Lung (tissue), 13 donors: ENCODE data around the gene FBXO22. TPM values are rescaled to one million over a fixed set of nuclear protein-coding genes. Genes with fewer than 3 reads are reported as not detected.

Experiments used
- ATAC-seq: fragments of 200-7000 bp; cut with Tn5 transposase; one replicate; pipeline ENCODE4 v1.9.1; 2020; ENCODE audit warnings: moderate number of reproducible peaks; ENCODE audit not compliant: insufficient read depth, low FRiP score
- DNase-seq, 3 donors: peaks; one replicate each; pipeline ENCODE4 v3.0.0-alpha.2; 2013 to 2017
- H3K27ac ChIP-seq, 2 donors: one replicate each; pipeline ENCODE4 v1.5.1; 2013; ENCODE audit warnings: mild to moderate bottlenecking in 2 of 2, moderate library complexity in 2 of 2, control low read depth in 1 of 2, inconsistent platforms in 1 of 2, low read depth in 1 of 2, low read length in 1 of 2
- H3K27me3 ChIP-seq, 3 donors: one replicate each; pipeline ENCODE4 v1.5.1; 2013; ENCODE audit warnings: low read length in 2 of 3; ENCODE audit not compliant: control insufficient read depth in 3 of 3, insufficient read depth in 3 of 3
- H3K36me3 ChIP-seq, 4 donors: one replicate each; pipeline ENCODE4 v1.5.1; 2013; ENCODE audit warnings: low read length in 4 of 4, mild to moderate bottlenecking in 1 of 4, moderate library complexity in 1 of 4; ENCODE audit not compliant: control insufficient read depth in 4 of 4, insufficient read depth in 4 of 4
- H3K4me1 ChIP-seq, 5 donors: one replicate each; pipeline ENCODE4 v1.5.1; 2013; ENCODE audit warnings: low read length in 5 of 5, mild to moderate bottlenecking in 2 of 5, moderate library complexity in 1 of 5; ENCODE audit not compliant: control insufficient read depth in 5 of 5, insufficient read depth in 5 of 5
- H3K4me3 ChIP-seq: one replicate; pipeline ENCODE4 v1.5.1; 2013; ENCODE audit warnings: mild to moderate bottlenecking, control low read depth, moderate library complexity
- H3K9ac ChIP-seq, 2 donors: one replicate each; pipeline ENCODE4 v1.5.1; 2013; ENCODE audit warnings: low read length in 2 of 2, control low read depth in 1 of 2; ENCODE audit not compliant: insufficient read depth in 1 of 2
- H3K9me3 ChIP-seq, 4 donors: one replicate each; pipeline ENCODE4 v1.5.1; 2013; ENCODE audit warnings: low read length in 3 of 4, mild to moderate bottlenecking in 1 of 4, moderate library complexity in 1 of 4; ENCODE audit not compliant: control insufficient read depth in 4 of 4, insufficient read depth in 3 of 4
- WGBS, 2 donors: extraction: QIAGEN DNeasy Blood & Tissue Kit; methylation state at CpG; one replicate each; pipeline ENCODE4 v1.1.7; 2013; 5-methylcytosine and 5-hydroxymethylcytosine counted together
- polyA plus RNA-seq, 2 donors: library from polyadenylated mRNA; stranded (reverse); fragments of 200-250 nt; gene quantifications; one replicate each; pipeline ENCODE4 v1.2.1, GENCODE V29; 2013
- small RNA-seq: library from RNA; depleted of rRNA; stranded (forward); fragments of <200 nt; gene quantifications from one replicate; pipeline ENCODE3, GENCODE V24; 2014; ENCODE audit warnings: low replicate concordance
- total RNA-seq, 2 donors: library from RNA; depleted of rRNA in 1 of 2; stranded (reverse); fragments of >200 nt in 1 of 2; gene quantifications; one replicate each; pipeline ENCODE4 v1.2.1, GENCODE V29; 2014 to 2021
- TF ChIP-seq, protein P1 (sequence below): IDR thresholded peaks from 2 replicates; pipeline ENCODE4 v1.5.1; 2012; ENCODE audit warnings: mild to moderate bottlenecking; ENCODE audit errors: control extremely low read depth, extremely low read depth
- donor health status: control.
- donor health status: control.
- donor health status: Bipolar disorder and iron deficiency.
- donor health status: healthy.
- donor health status: DM: yes; HTN: yes; CAD: no.

FBXO22 gene
- total and polyA plus RNA-seq, 4 donors: 8.6 to 29.6 (median 20.8) TPM

DNA sequence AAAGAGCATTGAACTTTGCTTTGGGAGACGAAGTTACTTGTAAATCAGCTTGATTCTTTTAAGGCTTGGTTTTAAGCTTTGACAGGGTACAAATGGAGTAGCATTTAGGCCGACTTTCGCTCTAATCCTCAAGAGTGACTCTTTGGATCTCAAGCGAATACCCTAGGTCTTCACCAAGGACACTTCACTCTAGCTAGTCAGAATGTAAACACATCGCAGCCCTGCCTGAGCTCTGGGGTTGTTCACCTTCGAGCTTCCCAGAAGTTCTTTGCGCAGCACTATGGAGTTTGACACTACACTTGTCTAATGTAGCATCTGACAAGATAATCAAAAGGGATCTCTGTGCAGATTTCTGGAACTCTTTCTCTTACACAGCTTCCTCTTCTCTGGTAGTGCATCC lies 86.2 kb downstream of the FBXO22 start:
- Histone ChIP-seq H3K4me1 (no peaks in the 10 kb centered on the region), H3K27ac (no peak overlapping the region), H3K4me3 (no peak overlapping the region), H3K27me3 (no peaks in the 10 kb centered on the region), H3K9ac (no peak overlapping the region), H3K9me3 (peaks cover 0 to 2% (median 0%) of the 10 kb centered on the region in 4 donors), H3K36me3 (no peaks in the 10 kb centered on the region)
- DNase-seq (no peak), ATAC-seq (no peak)
- 76 to 93% methylated on average over 7 of the region's 7 CpGs for WGBS, 2 donors
- TF ChIP-seq, protein P1, sequence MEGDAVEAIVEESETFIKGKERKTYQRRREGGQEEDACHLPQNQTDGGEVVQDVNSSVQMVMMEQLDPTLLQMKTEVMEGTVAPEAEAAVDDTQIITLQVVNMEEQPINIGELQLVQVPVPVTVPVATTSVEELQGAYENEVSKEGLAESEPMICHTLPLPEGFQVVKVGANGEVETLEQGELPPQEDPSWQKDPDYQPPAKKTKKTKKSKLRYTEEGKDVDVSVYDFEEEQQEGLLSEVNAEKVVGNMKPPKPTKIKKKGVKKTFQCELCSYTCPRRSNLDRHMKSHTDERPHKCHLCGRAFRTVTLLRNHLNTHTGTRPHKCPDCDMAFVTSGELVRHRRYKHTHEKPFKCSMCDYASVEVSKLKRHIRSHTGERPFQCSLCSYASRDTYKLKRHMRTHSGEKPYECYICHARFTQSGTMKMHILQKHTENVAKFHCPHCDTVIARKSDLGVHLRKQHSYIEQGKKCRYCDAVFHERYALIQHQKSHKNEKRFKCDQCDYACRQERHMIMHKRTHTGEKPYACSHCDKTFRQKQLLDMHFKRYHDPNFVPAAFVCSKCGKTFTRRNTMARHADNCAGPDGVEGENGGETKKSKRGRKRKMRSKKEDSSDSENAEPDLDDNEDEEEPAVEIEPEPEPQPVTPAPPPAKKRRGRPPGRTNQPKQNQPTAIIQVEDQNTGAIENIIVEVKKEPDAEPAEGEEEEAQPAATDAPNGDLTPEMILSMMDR: no peak

Small RNAs within 50 kb of the gene (small RNA-seq; reads per million reads assigned to genes)
- gene RN7SL510P: not detected

Other genes with a start within 250 kb of the FBXO22 start
- 10 to 100 TPM; 32.4 to 38.1 TPM for gene CSPG4, start 191.0 kb upstream of the FBXO22 start, total RNA-seq
- 10 to 100 TPM in 1 of 2 donors, 1 to 10 TPM in 1; 8.5 to 16.0 TPM for gene CSPG4, start 191.0 kb upstream of the FBXO22 start, polyA plus RNA-seq
- gene UBE2Q2, start 60.4 kb upstream of the FBXO22 start, total RNA-seq: 10 to 100 TPM; 22.0 to 35.9 TPM
- gene UBE2Q2, start 60.4 kb upstream of the FBXO22 start, polyA plus RNA-seq: 10 to 100 TPM; 15.5 to 20.2 TPM
- 1 to 10 TPM; 4.1 to 4.8 TPM for gene NRG4, start 108.5 kb downstream of the FBXO22 start, total RNA-seq
- gene NRG4, start 108.5 kb downstream of the FBXO22 start, polyA plus RNA-seq: 1 to 10 TPM in 1 of 2 donors, under 1 TPM in 1; 0.65 to 1.3 TPM
- 1 to 10 TPM; 1.1 to 4.4 TPM for gene TMEM266, start 156.1 kb downstream of the FBXO22 start, total RNA-seq
- gene TMEM266, start 156.1 kb downstream of the FBXO22 start, polyA plus RNA-seq: 1 to 10 TPM; 1.4 to 1.6 TPM